Astrocyte of the cerebellum (primary cell): ENCODE measurements around the gene NBEAL2.
A peak's percentile ranks its signal among the peaks of the same experiment; 100 is the strongest.

Source experiments
- DNase-seq: peaks from one replicate; pipeline ENCODE4 v3.0.0-alpha.2; 2011; ENCODE audit warnings: low read depth
- H3K4me3 ChIP-seq: 2 replicates; pipeline ENCODE4 v1.5.1; 2011; ENCODE audit warnings: mild to moderate bottlenecking, low read depth, low read length, moderate library complexity
- CTCF ChIP-seq: IDR thresholded peaks from 2 replicates; pipeline ENCODE4 v1.5.1; 2012; ENCODE audit warnings: low read length, low read depth, moderate library complexity, mild to moderate bottlenecking; ENCODE audit errors: missing control alignments
- in situ Hi-C: cut with HindIII; loops from 2 replicates; pipeline ENCODE4 v1.10.0; 2017; ENCODE audit warnings: low sequenced_read_pairs

NBEAL2 gene

GRCh38 chr3:46978985-46979944, at the start of gene NBEAL2:
NBEAL2 (plus strand) TSS chr3:46979666; CDS start chr3:46979862, 196 bp downstream.
- in situ Hi-C loops, result no loop called here
- DNase-seq, result peak; percentile 53
- TF ChIP-seq CTCF, result no peak
- H3K4me3 ChIP-seq, result peak within 1 kb of the TSS; percentile 68

GRCh38 chr3:46930166-46930944, 49.1 kb upstream of the NBEAL2 start:
- in situ Hi-C loops, result no loop called here
- TF ChIP-seq CTCF, result no peak
- H3K4me3 ChIP-seq, result no peak overlapping the region
- no peak for DNase-seq

GRCh38 chr3:46930945-46931403, 48.5 kb upstream of the NBEAL2 start:
- in situ Hi-C loops, result no loop called here

GRCh38 chr3:46931631-46932331, 47.7 kb upstream of the NBEAL2 start:
- TF ChIP-seq CTCF, result no peak
- in situ Hi-C loops, result no loop called here
- no peak overlapping the region for H3K4me3 ChIP-seq
- no peak for DNase-seq

More at GRCh38 chr3:46930945-46931403, 48.5 kb upstream of the NBEAL2 start:
- DNase-seq, result no peak
- H3K4me3 ChIP-seq, result no peak overlapping the region
- TF ChIP-seq CTCF, result no peak

- TF ChIP-seq CTCF, result no peak
- no peak for DNase-seq
- in situ Hi-C loops, result no loop called here
- H3K4me3 ChIP-seq, result no peak overlapping the region
Measured at GRCh38 chr3:46932455-46933225, 46.8 kb upstream of the NBEAL2 start.
